ENCODE measurements around the gene DMPK. TPM values are rescaled to one million over a fixed set of nuclear protein-coding genes. Genes with fewer than 3 reads are reported as not detected.
A peak's percentile ranks its signal among the peaks of the same experiment; 100 is the strongest.
"Not testable (repeated sequence)": the region's sequence is repeated elsewhere in the genome, so short reads cannot be mapped to it uniquely, and the experiment has no call there.

Gene DMPK
- total RNA-seq, 2 experiments from 2014 or later = 14.9 to 34.7 TPM

GRCh38 chr19:45801603-45802175 lies 19.4 kb upstream of the DMPK start:
- BruUV-seq (replicated peaks) = no TSS peak
- TF ChIP-seq CTCF (conservative IDR thresholded peaks at IDR 0.05; ENCODE audit: low read length) (no peak), EZH2phosphoT487 (IDR thresholded peaks at IDR 0.05; ENCODE audit: borderline replicate concordance, low read depth, low read length) (no peak)
- intact Hi-C loops (cut with micrococcal nuclease; ENCODE audit: unreplicated experiment) = no loop called here
- Histone ChIP-seq H3K79me2 (ENCODE audit: insufficient read depth, low read depth, low read length) (no peaks in the 10 kb centered on the region), H3K4me3 (ENCODE audit: low read depth, low read length, poor library complexity, severe bottlenecking) (no peak overlapping the region), H2AFZ (ENCODE audit: low read length) (no peak overlapping the region), H3K36me3 (ENCODE audit: insufficient read depth, low read length) (no peaks in the 10 kb centered on the region), H3K4me2 (ENCODE audit: low read length) (no peak overlapping the region), H3K9me3 (ENCODE audit: low read length) (no peaks in the 10 kb centered on the region), H3K4me1 (ENCODE audit: insufficient read depth, low read length, poor library complexity, severe bottlenecking) (peaks cover 11% of the 10 kb centered on the region), H3K9me2 (ENCODE audit: insufficient read depth, low read length) (no peaks in the 10 kb centered on the region), H4K20me1 (ENCODE audit: insufficient read depth, low read length) (no peaks in the 10 kb centered on the region), H3K27ac (ENCODE audit: low read depth, low read length, poor library complexity, severe bottlenecking) (no peak overlapping the region)
- ChIA-PET POLR2A (no interaction called here), CTCF (ENCODE audit: unreplicated experiment) (no interaction called here)
- DNase-seq (ENCODE audit: low spot score) = no peak

GRCh38 chr19:45800070-45800553 lies 17.8 kb upstream of the DMPK start:
- CTCF ChIA-PET (ENCODE audit: unreplicated experiment) = interaction anchor here (1.7 kb wide), 1 partner anchor 31 kb away, joined by 5 read pairs; the partner anchor contains the start of gene SIX5

GRCh38 chr19:45799541-45799940 lies 17.3 kb upstream of the DMPK start:
- not testable (repeated sequence) for H2AFZ ChIP-seq (ENCODE audit: low read length); H3K36me3 ChIP-seq (ENCODE audit: insufficient read depth, low read length); H3K27ac ChIP-seq (ENCODE audit: low read depth, low read length, poor library complexity, severe bottlenecking); H3K9me3 ChIP-seq (ENCODE audit: low read length); H4K20me1 ChIP-seq (ENCODE audit: insufficient read depth, low read length); BruUV-seq (replicated peaks); H3K4me3 ChIP-seq (ENCODE audit: low read depth, low read length, poor library complexity, severe bottlenecking); H3K9me2 ChIP-seq (ENCODE audit: insufficient read depth, low read length); H3K79me2 ChIP-seq (ENCODE audit: insufficient read depth, low read depth, low read length); DNase-seq (ENCODE audit: low spot score)
- intact Hi-C loops (cut with micrococcal nuclease; ENCODE audit: unreplicated experiment) = loop anchor here (1.0 kb wide), 1 partner anchor 29 kb away; no protein-coding TSS in a partner anchor
- Histone ChIP-seq H3K4me1 (ENCODE audit: insufficient read depth, low read length, poor library complexity, severe bottlenecking) (peaks cover 11% of the 10 kb centered on the region), H3K4me2 (ENCODE audit: low read length) (peak overlapping the region; percentile 40; the same call in 1 of the 2 replicates)
- ChIA-PET POLR2A (interaction anchor here (0.7 kb wide), 1 partner anchor 26 kb away, joined by 4 read pairs; no protein-coding TSS in a partner anchor), CTCF (ENCODE audit: unreplicated experiment) (interaction anchor here (1.7 kb wide), 1 partner anchor 30 kb away, joined by 5 read pairs; the partner anchor contains the start of gene SIX5)

More at GRCh38 chr19:45800070-45800553, 17.8 kb upstream of the DMPK start:
- Histone ChIP-seq H2AFZ (ENCODE audit: low read length) (no peak overlapping the region), H3K36me3 (ENCODE audit: insufficient read depth, low read length) (no peaks in the 10 kb centered on the region), H3K4me3 (ENCODE audit: low read depth, low read length, poor library complexity, severe bottlenecking) (no peak overlapping the region), H3K9me2 (ENCODE audit: insufficient read depth, low read length) (no peaks in the 10 kb centered on the region), H3K9me3 (ENCODE audit: low read length) (no peaks in the 10 kb centered on the region), H3K27ac (ENCODE audit: low read depth, low read length, poor library complexity, severe bottlenecking) (no peak overlapping the region), H3K4me2 (ENCODE audit: low read length) (no peak overlapping the region), H3K4me1 (ENCODE audit: insufficient read depth, low read length, poor library complexity, severe bottlenecking) (peaks cover 11% of the 10 kb centered on the region), H4K20me1 (ENCODE audit: insufficient read depth, low read length) (no peaks in the 10 kb centered on the region), H3K79me2 (ENCODE audit: insufficient read depth, low read depth, low read length) (no peaks in the 10 kb centered on the region)
- no peak for TF ChIP-seq EZH2phosphoT487 (IDR thresholded peaks at IDR 0.05; ENCODE audit: borderline replicate concordance, low read depth, low read length)
- no peak for TF ChIP-seq CTCF (conservative IDR thresholded peaks at IDR 0.05; ENCODE audit: low read length)
- no peak for DNase-seq (ENCODE audit: low spot score)
- intact Hi-C loops (cut with micrococcal nuclease; ENCODE audit: unreplicated experiment) = no loop called here
- BruUV-seq (replicated peaks) = no TSS peak
- POLR2A ChIA-PET = no interaction called here
